Tibial artery (tissue), 4 donors: Measurements from ENCODE around the gene BIRC6.

Experiments
- DNase-seq, 2 donors: peaks; one replicate each; pipeline ENCODE4 v3.0.0-alpha.2; 2019
- H3K27ac ChIP-seq, 2 donors: fragments of 200-600 bp; sonication (generic) in 1 of 2; 1 replicate in 1 of 2; 2 replicates in 1 of 2; pipeline ENCODE4 v1.5.1; 2018 to 2019; ENCODE audit warnings: mild to moderate bottlenecking in 1 of 2
- H3K27me3 ChIP-seq, 2 donors: fragments of 200-600 bp; sonication (generic) in 1 of 2; one replicate each; pipeline versions ENCODE4 v1.5.1 to v1.6.0; 2016 to 2019
- H3K36me3 ChIP-seq, 3 donors: fragments of 200-600 bp; sonication (generic) in 2 of 3; one replicate each; pipeline ENCODE4 v1.5.1; 2016 to 2019; ENCODE audit warnings: mild to moderate bottlenecking in 2 of 3
- H3K4me1 ChIP-seq, 4 donors: fragments of 200-600 bp; sonication (generic) in 2 of 4; 1 replicate in 3 of 4; 2 replicates in 1 of 4; pipeline ENCODE4 v1.5.1; 2016 to 2019
- H3K4me3 ChIP-seq, 2 donors: fragments of 200-600 bp; sonication (generic) in 1 of 2; 1 replicate in 1 of 2; 2 replicates in 1 of 2; pipeline ENCODE4 v1.5.1; 2018 to 2019; ENCODE audit warnings: mild to moderate bottlenecking in 2 of 2
- H3K9me3 ChIP-seq, 3 donors: fragments of 200-600 bp; sonication (generic) in 1 of 3; one replicate each; pipeline ENCODE4 v1.5.1; 2016 to 2019
- CTCF ChIP-seq, 2 experiments: fragments of 200-600 bp in 1 of 2; fragments of 450-650 bp in 1 of 2; IDR thresholded peaks; one replicate each; pipeline ENCODE4 v1.5.1; 2017 to 2019; ENCODE audit warnings: antibody characterized with exemption in 2 of 2, mild to moderate bottlenecking in 1 of 2, moderate library complexity in 1 of 2
- intact Hi-C: fragments of 100-400 bp; cut with DNase I; formaldehyde crosslinking; loops from one replicate; pipeline ENCODE4 v1.15.0; 2023; ENCODE audit warnings: low total_unique reads

The BIRC6 gene

GRCh38 chr2:32472605-32473004 lies 115.8 kb downstream of the BIRC6 start:
- Histone ChIP-seq H3K36me3 (peaks cover 26 to 61% (median 53%) of the 10 kb centered on the region in 3 donors), H3K27me3 (no peaks in the 10 kb centered on the region), H3K9me3 (no peaks in the 10 kb centered on the region), H3K4me3 (no peak overlapping the region), H3K4me1 (no peaks in the 10 kb centered on the region), H3K27ac (no peak overlapping the region)
- no peak for DNase-seq
- TF ChIP-seq CTCF (IDR thresholded peaks at IDR 0.05): no peak
- intact Hi-C loops: no loop called here

GRCh38 chr2:32474381-32474780 lies 117.6 kb downstream of the BIRC6 start:
- Histone ChIP-seq H3K36me3 (peaks cover 28 to 61% (median 49%) of the 10 kb centered on the region in 3 donors), H3K27me3 (no peaks in the 10 kb centered on the region), H3K9me3 (no peaks in the 10 kb centered on the region), H3K4me3 (no peak overlapping the region), H3K27ac (no peak overlapping the region), H3K4me1 (no peaks in the 10 kb centered on the region)
- no peak for TF ChIP-seq CTCF (IDR thresholded peaks at IDR 0.05)
- intact Hi-C loops: no loop called here
- no peak for DNase-seq

GRCh38 chr2:32478889-32479620 lies 122.2 kb downstream of the BIRC6 start:
- Histone ChIP-seq H3K36me3 (peaks cover 44 to 70% (median 50%) of the 10 kb centered on the region in 3 donors), H3K4me3 (no peak overlapping the region), H3K27me3 (no peaks in the 10 kb centered on the region), H3K4me1 (no peaks in the 10 kb centered on the region), H3K27ac (no peak overlapping the region), H3K9me3 (no peaks in the 10 kb centered on the region)
- intact Hi-C loops: no loop called here
- no peak for TF ChIP-seq CTCF (IDR thresholded peaks at IDR 0.05)
- DNase-seq: no peak

- Histone ChIP-seq H3K27ac (no peak overlapping the region), H3K4me3 (no peak overlapping the region), H3K4me1 (no peaks in the 10 kb centered on the region), H3K27me3 (no peaks in the 10 kb centered on the region), H3K9me3 (no peaks in the 10 kb centered on the region), H3K36me3 (peaks cover 44 to 77% (median 46%) of the 10 kb centered on the region in 3 donors)
- no peak for TF ChIP-seq CTCF (IDR thresholded peaks at IDR 0.05)
- intact Hi-C loops: no loop called here
- no peak for DNase-seq
These were observed 123.2 kb downstream of the BIRC6 start for GRCh38 chr2:32479993-32480392.

- no peak for TF ChIP-seq CTCF (IDR thresholded peaks at IDR 0.05)
- Histone ChIP-seq H3K9me3 (no peaks in the 10 kb centered on the region), H3K27me3 (no peaks in the 10 kb centered on the region), H3K4me1 (no peaks in the 10 kb centered on the region), H3K4me3 (no peak overlapping the region), H3K36me3 (peaks cover 57 to 92% (median 57%) of the 10 kb centered on the region in 3 donors), H3K27ac (no peak overlapping the region)
- no peak for DNase-seq
- intact Hi-C loops: no loop called here
These were observed 125.6 kb downstream of the BIRC6 start for GRCh38 chr2:32482471-32482870.
